Ishikawa (cell line): ENCODE results near the gene KCNF1.
A peak's percentile ranks its signal among the peaks of the same experiment; 100 is the strongest.

ENCODE experiments used
- RAD21 ChIP-seq: IDR thresholded peaks from 2 replicates; pipeline ENCODE4 v1.6.1; 2012; ENCODE audit warnings: low read depth
- TF ChIP-seq, protein P1 (sequence below): IDR thresholded peaks from 2 replicates; pipeline ENCODE4 v1.6.1; 2012

- TF ChIP-seq, protein P1, sequence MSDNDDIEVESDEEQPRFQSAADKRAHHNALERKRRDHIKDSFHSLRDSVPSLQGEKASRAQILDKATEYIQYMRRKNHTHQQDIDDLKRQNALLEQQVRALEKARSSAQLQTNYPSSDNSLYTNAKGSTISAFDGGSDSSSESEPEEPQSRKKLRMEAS, result no peak
- peak; percentile 37 for TF ChIP-seq RAD21
These were observed 11.3 kb upstream of the KCNF1 start for GRCh38 chr2:10900216-10901109.
